GM10266 (cell line): ENCODE data around the gene SCYGR1.

Experiments used
- DNase-seq: peaks from one replicate; pipeline ENCODE4 v3.0.0; 2012; ENCODE audit errors: extremely low spot score
- CTCF ChIP-seq: IDR thresholded peaks from 2 replicates; pipeline ENCODE4 v1.5.1; 2012; ENCODE audit warnings: mild to moderate bottlenecking, low read depth; ENCODE audit not compliant: control insufficient read depth, insufficient read depth; ENCODE audit errors: missing control alignments

SCYGR1 gene

DNA sequence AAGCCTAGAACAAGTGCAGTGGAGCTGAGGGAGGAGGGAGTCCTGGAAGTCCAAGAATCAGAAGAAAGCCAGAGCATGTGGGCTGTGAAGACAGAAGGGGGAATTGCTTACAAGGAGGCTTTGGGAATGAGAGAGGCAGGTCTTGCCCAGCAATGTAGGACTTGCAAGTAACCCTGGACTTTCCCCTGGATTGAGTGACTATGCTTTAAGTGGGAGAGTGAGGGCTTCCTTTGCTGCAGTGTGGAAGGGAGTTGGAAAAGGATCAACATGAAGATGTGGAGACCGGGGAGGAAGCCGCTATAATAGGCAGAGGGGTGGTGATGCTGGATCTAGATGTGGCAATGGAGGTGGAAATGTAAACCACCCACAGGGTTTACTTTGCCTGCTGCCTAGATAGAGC, 13.8 kb upstream of the SCYGR1 start:
- TF ChIP-seq CTCF, result no peak

GRCh38 chr2:227398684-227399670, 11.2 kb upstream of the SCYGR1 start:
- TF ChIP-seq CTCF, result no peak
- no peak for DNase-seq

More for the DNA sequence above, 13.8 kb upstream of the SCYGR1 start:
- DNase-seq, result no peak

DNA sequence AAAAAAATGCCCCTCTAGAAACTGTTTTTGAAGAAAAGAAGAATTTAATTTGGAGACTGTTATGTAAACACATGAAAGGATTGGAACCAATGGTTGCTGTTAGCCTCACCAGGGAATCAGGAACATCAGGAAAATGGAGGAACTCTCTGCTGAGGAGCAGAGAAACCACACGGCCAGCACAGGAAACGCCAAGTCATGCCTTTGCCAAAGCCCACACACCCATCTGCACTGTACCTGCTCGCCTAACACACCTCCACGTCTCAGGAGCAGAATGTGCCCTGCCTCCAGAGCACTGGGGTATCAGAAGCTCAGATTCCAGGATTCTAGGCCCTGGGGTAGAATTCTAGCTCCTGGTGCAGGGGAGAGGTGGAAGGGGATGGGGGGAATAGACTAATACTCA, 9.8 kb upstream of the SCYGR1 start:
- DNase-seq, result no peak
- TF ChIP-seq CTCF, result no peak

DNA sequence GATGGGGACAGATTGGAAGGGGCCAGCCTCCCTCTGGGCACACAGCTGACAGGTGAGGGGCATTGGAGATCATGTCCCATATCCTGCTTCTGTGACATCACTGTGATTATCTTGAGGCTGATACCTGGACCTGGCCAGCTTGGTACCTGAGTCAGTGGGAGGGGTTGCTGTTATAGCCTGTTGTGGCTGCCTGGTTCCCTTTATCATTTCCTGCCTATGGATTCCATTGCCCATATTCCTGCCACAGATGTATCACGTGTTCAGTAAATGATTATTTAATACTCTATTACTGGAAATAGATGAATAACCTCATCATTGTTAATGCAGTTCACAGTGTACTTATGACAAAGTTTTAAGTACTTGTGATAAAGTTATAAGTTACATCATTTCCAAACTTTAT, 7.8 kb upstream of the SCYGR1 start:
- no peak for DNase-seq
- TF ChIP-seq CTCF, result no peak

- TF ChIP-seq CTCF, result no peak
- DNase-seq, result no peak
These were observed 6.7 kb upstream of the SCYGR1 start for GRCh38 chr2:227394401-227394800.

DNA sequence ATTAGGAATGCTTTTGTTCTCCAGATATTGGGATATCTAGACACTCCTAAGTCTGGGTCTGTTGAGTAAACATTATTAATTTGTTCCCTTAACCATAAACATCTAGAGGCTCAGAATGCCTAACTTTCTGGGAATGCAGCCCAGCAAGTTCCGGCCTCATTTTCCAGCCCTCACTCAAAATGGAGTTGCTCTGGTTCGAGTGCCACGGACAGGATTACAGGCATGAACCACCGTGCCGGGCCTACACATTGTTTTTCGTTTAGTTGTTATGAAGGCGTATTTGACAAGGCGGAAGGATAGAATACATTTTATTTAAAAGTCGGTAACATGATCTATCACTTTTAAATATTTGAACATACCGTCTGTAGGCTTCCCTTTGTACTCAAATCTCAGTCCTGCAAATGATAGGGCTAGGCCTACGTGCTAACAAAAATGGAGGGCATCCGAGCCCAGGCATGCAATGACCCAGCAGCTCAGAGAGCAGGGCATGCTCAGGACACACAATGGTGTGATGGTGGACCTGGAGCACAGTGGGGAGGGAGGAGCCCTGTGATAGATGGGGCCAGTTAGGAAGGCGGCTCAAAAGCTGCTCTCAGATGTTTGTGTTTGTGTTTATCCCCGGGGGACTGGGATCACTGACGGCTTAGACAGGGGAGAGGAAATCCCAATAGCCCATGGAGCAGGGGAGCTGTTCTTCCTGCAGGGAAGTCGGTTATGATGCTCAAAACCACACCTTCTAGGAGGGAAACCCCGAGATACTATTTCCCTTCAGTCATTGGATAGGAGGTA, 2.9 kb upstream of the SCYGR1 start:
- DNase-seq, result no peak
- TF ChIP-seq CTCF, result no peak
